Measurements from ENCODE around the gene FAM216B.

The FAM216B gene

GRCh38 chr13:42836930-42837690 lies 55.7 kb downstream of the FAM216B start:
- no peak for DNase-seq

Measured in NCI-H2171 treated with DMSO at 0.1 percent for 48 hours (cell line).